Thoracic aorta (tissue), 2 donors: ENCODE results near the gene BCO1. TPM values are rescaled to one million over a fixed set of nuclear protein-coding genes. Genes with fewer than 3 reads are reported as not detected.

Experiments used
- ATAC-seq: fragments of 150-250 bp; one replicate; pipeline ENCODE4 v1.8.0; 2017; ENCODE audit warnings: low read depth; ENCODE audit not compliant: insufficient number of reproducible peaks, low FRiP score
- DNase-seq: peaks from one replicate; pipeline ENCODE4 v3.0.0-alpha.2; 2020; ENCODE audit warnings: low spot score
- H3K27ac ChIP-seq, 2 donors: fragments of 200-600 bp; sonication (generic); 1 replicate in 1 of 2; 2 replicates in 1 of 2; pipeline ENCODE4 v1.5.1; 2016; ENCODE audit warnings: mild to moderate bottlenecking in 2 of 2, moderate library complexity in 2 of 2
- H3K27me3 ChIP-seq: fragments of 200-600 bp; sonication (generic); replicated peaks from 2 replicates; pipeline ENCODE4 v1.6.0; 2016; ENCODE audit warnings: mild to moderate bottlenecking; ENCODE audit not compliant: insufficient read depth
- H3K36me3 ChIP-seq: fragments of 200-600 bp; sonication (generic); one replicate; pipeline ENCODE4 v1.5.1; 2016
- H3K4me1 ChIP-seq, 2 donors: fragments of 200-600 bp; sonication (generic); 1 replicate in 1 of 2; 2 replicates in 1 of 2; pipeline versions ENCODE4 v1.5.1 to v1.6.0; 2016; ENCODE audit warnings: low read depth in 2 of 2, mild to moderate bottlenecking in 1 of 2; ENCODE audit not compliant: control insufficient read depth in 1 of 2
- H3K4me3 ChIP-seq: fragments of 200-600 bp; sonication (generic); 2 replicates; pipeline ENCODE4 v1.5.1; 2016; ENCODE audit warnings: mild to moderate bottlenecking
- H3K9me3 ChIP-seq: fragments of 200-600 bp; sonication (generic); 2 replicates; pipeline ENCODE4 v1.5.1; 2016
- total RNA-seq, 2 donors: library from RNA; depleted of rRNA; stranded (reverse); fragments of >200 nt; gene quantifications; one replicate each; pipeline versions ENCODE4 v1.1.0 to v1.2.3, GENCODE V29; 2016
- TF ChIP-seq, protein P1 (sequence below): fragments of 200-600 bp; sonication (generic); IDR thresholded peaks from one replicate; pipeline ENCODE4 v1.5.1; 2019; ENCODE audit warnings: antibody characterized with exemption

Gene BCO1
- total RNA-seq, 2 donors from 2014 or later = not detected

DNA sequence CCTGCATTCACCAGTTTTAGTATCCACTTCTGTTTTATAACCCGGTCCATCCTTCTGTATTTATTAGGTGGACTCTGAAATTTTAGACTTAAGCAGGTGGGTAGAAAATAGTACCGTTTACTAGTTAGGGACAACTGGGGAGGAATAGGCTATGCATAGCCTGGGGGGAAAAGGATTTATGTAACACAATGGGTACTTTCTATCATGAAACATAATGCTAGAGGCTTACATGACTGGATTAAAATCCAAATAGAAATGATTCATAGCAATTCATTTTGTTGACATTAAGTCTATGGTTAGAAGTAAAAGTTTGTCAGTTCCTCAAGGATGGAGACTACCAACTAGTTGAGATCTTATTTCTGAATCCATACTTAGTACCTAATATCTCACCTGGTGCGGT is 94.9 kb downstream of the BCO1 start:
- Histone ChIP-seq H3K4me1 (no peaks in the 10 kb centered on the region), H3K36me3 (no peaks in the 10 kb centered on the region), H3K27ac (no peak overlapping the region), H3K9me3 (no peaks in the 10 kb centered on the region), H3K4me3 (no peak overlapping the region), H3K27me3 (no peaks in the 10 kb centered on the region)
- no peak for DNase-seq
- no peak for ATAC-seq
- TF ChIP-seq, protein P1, sequence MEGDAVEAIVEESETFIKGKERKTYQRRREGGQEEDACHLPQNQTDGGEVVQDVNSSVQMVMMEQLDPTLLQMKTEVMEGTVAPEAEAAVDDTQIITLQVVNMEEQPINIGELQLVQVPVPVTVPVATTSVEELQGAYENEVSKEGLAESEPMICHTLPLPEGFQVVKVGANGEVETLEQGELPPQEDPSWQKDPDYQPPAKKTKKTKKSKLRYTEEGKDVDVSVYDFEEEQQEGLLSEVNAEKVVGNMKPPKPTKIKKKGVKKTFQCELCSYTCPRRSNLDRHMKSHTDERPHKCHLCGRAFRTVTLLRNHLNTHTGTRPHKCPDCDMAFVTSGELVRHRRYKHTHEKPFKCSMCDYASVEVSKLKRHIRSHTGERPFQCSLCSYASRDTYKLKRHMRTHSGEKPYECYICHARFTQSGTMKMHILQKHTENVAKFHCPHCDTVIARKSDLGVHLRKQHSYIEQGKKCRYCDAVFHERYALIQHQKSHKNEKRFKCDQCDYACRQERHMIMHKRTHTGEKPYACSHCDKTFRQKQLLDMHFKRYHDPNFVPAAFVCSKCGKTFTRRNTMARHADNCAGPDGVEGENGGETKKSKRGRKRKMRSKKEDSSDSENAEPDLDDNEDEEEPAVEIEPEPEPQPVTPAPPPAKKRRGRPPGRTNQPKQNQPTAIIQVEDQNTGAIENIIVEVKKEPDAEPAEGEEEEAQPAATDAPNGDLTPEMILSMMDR = no peak

DNA sequence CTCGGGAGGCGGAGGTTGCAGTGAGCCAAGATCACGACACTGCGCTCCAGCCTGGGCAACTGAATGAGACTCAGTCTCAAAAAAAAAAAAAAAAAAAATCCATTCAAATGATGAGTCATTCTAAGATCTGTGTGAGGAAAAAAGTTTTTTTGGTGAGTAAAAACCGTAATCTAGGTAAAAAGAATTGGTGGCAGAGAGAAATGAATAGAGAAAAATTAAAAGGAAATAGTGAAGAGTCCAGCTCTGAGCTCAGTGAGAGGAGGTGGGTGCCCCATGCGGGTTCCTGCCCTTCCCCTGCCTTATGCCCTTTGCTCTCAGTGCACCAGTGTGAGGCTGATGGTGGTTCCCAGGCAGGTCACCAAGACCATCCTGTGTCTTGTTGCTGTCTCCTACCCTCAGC is 97.2 kb downstream of the BCO1 start:
- Histone ChIP-seq H3K27ac (no peak overlapping the region), H3K36me3 (no peaks in the 10 kb centered on the region), H3K27me3 (no peaks in the 10 kb centered on the region), H3K9me3 (no peaks in the 10 kb centered on the region), H3K4me1 (no peaks in the 10 kb centered on the region), H3K4me3 (no peak overlapping the region)
- TF ChIP-seq, protein P1 = no peak
- no peak for DNase-seq
- ATAC-seq = no peak

DNA sequence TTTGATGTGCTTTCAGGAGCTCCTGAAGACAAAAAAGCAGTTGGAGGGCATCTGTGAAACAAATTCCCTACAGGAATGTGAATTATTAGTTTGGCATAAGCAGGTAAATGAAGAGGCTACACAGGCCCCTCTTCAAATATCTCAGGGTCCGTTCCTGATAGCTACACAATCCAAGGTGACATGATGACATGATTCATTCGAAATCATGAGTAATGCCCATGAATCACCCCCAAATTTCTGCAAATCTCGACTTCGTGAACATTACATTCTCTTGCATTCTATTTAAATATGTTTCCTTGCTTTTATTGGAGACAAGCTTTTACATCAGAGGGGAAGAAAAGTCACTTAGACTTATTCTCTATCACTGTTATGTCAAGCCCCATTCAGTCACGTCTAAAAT is 98.6 kb downstream of the BCO1 start:
- no peaks in the 10 kb centered on the region for H3K4me1 ChIP-seq
- no peaks in the 10 kb centered on the region for H3K9me3 ChIP-seq
- no peak for ATAC-seq
- H3K4me3 ChIP-seq = no peak overlapping the region
- no peak for DNase-seq
- no peak overlapping the region for H3K27ac ChIP-seq
- H3K36me3 ChIP-seq = no peaks in the 10 kb centered on the region
- H3K27me3 ChIP-seq = no peaks in the 10 kb centered on the region
- TF ChIP-seq, protein P1 = no peak

Other genes starting within 250 kb of the BCO1 start
- 10 to 100 TPM; 20.5 to 61.7 TPM for gene CMC2, start 231.8 kb upstream of the BCO1 start, total RNA-seq
- gene CENPN, start 231.5 kb upstream of the BCO1 start, total RNA-seq = 10 to 100 TPM in 1 of 2 donors, 1 to 10 TPM in 1; 7.8 to 48.1 TPM
- 10 to 100 TPM; 32.0 to 32.5 TPM for gene ATMIN, start 202.8 kb upstream of the BCO1 start, total RNA-seq
- 1 to 10 TPM in 1 of 2 donors, under 1 TPM in 1; 0.54 to 1.3 TPM for gene C16orf46, start 161.5 kb upstream of the BCO1 start, total RNA-seq
- gene GCSH, start 142.3 kb upstream of the BCO1 start, total RNA-seq = 10 to 100 TPM; 10.6 to 13.6 TPM
- gene GAN, start 76.3 kb downstream of the BCO1 start, total RNA-seq = 10 to 100 TPM in 1 of 2 donors, 1 to 10 TPM in 1; 7.4 to 10.1 TPM
- gene CMIP, start 206.1 kb downstream of the BCO1 start, total RNA-seq = 10 to 100 TPM; 20.8 to 46.8 TPM